MM.1S (cell line): ENCODE results near the gene PLAGL1.

Experiments
- EZH2 ChIP-seq: fragments of 300-600 bp; sonication (generic); optimal IDR thresholded peaks from 2 replicates; pipeline ENCODE3; 2017; ENCODE audit warnings: low read depth, mild to moderate bottlenecking, antibody characterized with exemption, low read length, mixed read lengths
- TF ChIP-seq, protein P1 (sequence below): fragments of 300-600 bp; sonication (generic); IDR thresholded peaks from 2 replicates; pipeline ENCODE4 v1.5.1; 2016; ENCODE audit warnings: antibody characterized with exemption, low read length, mixed read lengths

DNA sequence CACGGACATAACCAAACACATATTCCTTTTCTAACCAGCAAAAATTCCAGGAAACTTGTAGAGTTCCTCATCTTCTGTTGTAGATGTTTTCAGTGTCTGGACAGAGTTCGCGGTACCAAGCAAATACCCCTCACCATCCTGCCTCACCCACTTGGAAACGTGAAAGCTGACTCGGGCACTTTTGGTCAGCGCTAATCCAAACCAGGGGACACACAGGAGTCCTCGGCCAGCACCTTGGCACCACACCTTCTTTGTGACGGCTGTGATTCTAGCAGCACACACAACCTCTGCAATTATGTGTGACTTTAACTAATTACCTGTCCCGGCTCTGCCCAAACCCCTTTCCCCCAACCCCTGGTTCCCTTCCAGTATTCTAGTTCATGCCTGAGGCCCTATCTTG is 58.1 kb downstream of the PLAGL1 start:
- TF ChIP-seq, protein P1, sequence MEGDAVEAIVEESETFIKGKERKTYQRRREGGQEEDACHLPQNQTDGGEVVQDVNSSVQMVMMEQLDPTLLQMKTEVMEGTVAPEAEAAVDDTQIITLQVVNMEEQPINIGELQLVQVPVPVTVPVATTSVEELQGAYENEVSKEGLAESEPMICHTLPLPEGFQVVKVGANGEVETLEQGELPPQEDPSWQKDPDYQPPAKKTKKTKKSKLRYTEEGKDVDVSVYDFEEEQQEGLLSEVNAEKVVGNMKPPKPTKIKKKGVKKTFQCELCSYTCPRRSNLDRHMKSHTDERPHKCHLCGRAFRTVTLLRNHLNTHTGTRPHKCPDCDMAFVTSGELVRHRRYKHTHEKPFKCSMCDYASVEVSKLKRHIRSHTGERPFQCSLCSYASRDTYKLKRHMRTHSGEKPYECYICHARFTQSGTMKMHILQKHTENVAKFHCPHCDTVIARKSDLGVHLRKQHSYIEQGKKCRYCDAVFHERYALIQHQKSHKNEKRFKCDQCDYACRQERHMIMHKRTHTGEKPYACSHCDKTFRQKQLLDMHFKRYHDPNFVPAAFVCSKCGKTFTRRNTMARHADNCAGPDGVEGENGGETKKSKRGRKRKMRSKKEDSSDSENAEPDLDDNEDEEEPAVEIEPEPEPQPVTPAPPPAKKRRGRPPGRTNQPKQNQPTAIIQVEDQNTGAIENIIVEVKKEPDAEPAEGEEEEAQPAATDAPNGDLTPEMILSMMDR = no peak
- TF ChIP-seq EZH2 = no peak
